ENCODE results near the gene MDC1.
"Not testable (repeated sequence)": the region's sequence is repeated elsewhere in the genome, so short reads cannot be mapped to it uniquely, and the experiment has no call there.

MDC1 gene

GRCh38 chr6:30723843-30724741 lies 7.0 kb upstream of the MDC1 start:
- DNase-seq: not testable (repeated sequence)

GRCh38 chr6:30723159-30723842 lies 6.2 kb upstream of the MDC1 start:
- DNase-seq: not testable (repeated sequence)

DNA sequence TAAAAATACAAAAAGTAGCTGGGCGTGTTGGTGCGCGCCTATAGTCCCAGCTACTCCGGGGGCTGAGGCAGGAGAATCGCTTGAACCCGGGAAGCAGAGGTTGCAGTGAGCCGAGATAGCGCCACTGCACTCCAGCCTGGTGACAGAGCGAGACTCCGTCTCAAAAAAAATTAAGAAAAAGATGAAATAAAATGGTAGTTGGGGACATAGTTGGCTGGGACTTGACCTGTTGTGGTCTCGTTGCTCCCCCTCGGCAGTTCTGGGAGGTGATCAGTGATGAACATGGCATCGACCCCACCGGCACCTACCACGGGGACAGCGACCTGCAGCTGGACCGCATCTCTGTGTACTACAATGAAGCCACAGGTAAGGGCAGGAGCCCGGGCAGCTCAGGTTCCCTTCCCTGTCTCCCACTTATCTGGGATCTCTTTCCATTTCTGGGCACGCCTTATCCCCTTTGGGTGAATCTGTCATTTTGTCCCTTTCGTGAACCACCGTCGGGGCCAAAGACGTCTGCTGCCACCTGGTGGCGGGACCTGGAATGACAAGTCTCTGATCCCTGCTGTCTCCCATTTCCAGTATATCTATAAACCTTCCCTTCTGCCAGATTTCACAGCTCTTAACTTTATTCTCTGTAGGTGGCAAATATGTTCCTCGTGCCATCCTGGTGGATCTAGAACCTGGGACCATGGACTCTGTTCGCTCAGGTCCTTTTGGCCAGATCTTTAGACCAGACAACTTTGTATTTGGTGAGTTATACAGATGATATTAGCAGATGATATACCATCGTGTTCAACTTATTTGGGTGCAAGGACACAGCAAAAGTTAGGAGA lies 5.4 kb upstream of the MDC1 start:
- peak; percentile 41 for DNase-seq

GRCh38 chr6:30722025-30722279 lies 4.9 kb upstream of the MDC1 start:
- not testable (repeated sequence) for DNase-seq

- peak; percentile 84 for DNase-seq
Observed at GRCh38 chr6:30721198-30722024, 4.3 kb upstream of the MDC1 start.

GRCh38 chr6:30720738-30721197 lies 3.7 kb upstream of the MDC1 start:
- peak; percentile 68 for DNase-seq

GRCh38 chr6:30719791-30720737 lies 3.0 kb upstream of the MDC1 start, which contains the start of gene TUBB:
Gene TUBB, plus strand, starts transcription at chr6:30720352. Its CDS starts 155 bp downstream, at chr6:30720507.
- peak; percentile 92 for DNase-seq

- no peak for DNase-seq
Observed at GRCh38 chr6:30719356-30719755, 2.3 kb upstream of the MDC1 start.

DNA sequence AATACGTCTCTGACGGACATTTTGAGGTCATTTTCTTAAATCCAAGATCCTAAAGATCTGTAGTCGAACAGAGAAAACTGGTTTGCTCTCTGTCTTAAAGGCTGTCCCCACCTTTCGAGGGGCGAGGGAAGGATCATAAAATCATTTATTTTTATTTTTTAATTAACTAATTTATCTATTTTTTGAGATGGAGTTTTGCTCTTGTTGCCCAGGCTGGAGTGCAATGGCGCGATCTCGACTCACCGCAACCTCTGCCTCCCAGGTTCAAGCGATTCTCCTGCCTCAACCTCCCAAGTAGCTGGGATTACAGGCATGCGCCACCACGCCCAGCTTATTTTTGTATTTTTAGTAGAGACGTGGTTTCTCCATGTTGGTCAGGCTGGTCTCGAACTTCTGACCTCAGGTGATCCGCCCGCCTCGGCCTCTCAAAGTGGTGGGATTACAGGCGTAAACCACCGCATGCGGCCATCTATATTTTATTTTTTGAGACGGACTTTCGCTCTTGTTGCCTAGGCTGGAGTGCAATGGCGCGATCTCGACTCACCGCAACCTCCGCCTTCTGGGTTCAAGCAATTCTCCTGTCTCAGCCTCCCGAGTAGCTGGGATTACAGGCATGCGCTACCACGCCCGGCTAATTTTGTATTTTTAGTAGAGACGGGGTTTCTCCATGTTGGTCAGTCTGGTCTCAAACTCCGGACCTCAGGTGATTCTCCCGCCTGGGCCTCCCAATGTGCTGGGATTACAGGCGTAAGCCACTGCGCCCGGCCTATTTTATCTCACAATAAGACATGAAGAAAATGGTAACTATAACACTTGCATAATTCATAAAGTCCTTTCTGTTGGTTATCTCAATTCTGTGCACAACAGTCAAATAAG lies 1.0 kb upstream of the MDC1 start:
- DNase-seq: not testable (repeated sequence)

- no peak for DNase-seq
Observed at GRCh38 chr6:30716879-30717128, 277 bp downstream of the MDC1 start.

DNA sequence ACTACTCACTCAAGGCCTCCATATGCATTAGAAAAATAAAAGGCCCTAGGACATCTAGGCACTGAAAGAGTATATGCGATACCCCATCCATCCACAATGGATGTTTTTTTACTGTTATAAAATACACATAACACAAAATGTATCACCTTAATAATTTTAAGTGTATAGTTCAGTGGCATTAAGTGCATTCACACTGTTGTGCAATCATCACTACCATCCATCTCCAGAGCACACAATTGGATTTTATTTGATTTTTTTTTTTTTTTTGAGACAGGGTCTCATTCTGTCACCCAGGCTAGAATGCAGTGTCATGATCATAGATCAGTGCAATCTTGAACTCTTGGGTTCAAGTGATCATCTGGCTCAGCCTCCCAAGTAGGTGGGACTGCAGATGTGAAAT lies 2.8 kb downstream of the MDC1 start:
- DNase-seq: no peak

DNA sequence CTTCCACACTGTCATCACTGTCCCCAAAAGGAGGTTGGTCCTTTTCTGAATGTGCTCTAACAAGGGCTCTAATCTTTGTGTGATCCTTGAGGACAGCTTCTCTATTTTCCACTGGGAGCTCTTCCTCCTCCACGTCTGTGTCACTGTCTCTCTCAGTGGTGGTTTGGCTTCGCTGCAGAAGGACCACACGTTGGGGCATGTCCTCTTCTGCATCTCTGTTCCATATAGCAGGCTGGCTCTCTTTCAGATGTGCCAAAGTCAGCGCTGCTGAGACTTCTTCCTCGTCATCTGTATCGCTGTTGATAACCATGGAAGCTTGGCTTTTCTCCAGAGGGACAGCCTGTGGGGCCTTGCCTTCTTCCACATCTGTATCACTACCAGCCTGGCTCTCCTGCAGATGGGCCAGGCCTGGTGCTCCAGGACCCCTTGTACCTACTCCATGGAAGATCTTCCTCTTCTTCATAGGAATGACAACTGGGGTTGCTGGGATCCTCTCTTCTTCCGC lies 4.6 kb downstream of the MDC1 start:
- no peak for DNase-seq

DNA sequence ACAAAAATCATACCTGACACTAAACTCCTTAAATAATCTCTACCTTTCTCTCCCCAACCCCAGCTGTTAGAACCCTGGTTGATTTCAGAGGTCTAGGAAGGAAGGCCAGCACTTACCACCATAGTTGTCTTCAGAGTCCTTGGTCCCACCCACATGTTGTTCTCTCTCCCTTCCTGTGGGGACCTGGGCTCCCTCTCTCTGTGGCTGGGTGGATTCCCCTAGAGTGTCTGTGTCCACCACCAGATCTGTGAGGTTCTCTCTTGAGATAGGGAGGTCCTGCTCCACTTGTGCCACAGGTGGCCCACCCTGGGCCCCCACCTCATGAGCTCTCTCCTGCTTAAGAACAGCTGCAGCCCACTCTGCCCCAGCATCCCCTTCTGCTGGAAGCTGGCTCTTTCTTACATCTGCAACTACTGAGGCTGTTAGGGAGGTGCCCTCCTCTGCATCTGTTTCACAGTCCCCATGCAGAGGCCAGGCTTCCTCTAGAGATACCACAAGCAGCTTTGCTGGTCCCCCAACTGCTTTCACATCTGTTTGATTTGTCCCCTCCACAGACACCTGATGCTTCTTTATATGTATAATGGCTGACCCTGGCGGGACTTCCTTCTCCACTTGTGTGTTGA lies 5.2 kb downstream of the MDC1 start:
- DNase-seq: no peak

DNA sequence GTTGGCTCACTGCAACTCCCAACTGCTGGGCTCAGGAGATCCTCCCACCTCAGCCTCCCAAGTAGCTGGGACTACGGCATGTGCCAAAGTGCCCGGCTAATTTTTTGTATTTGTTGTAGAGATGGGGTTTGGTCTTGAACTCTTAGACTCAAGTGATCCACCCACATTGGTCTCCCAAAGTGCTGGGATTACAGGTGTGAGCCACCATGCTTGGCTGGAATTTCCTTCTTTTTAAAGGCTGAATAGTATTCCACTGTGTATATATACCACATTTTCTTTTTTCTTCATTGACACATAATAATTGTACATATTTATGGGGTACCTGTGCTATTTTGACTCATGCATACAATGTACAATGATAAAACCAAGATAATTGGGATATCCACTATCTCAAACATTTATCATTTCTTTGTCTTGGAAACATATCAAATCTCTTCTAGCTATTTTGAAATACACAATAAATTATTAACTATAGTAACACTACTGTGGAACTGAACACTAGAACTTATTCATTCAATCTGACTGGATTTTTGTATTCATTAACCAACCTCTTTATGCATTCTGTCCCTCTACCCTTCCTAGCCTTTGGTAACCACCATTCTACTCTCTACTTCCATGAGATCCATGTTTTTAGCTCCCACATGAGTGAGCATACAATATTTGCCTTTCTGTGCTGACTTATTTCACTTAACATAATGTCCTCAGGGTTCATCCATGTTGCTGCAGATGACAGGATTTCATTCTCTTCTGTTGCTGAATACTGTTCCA lies 7.8 kb downstream of the MDC1 start:
- DNase-seq: no peak

GRCh38 chr6:30707281-30707850 lies 9.7 kb downstream of the MDC1 start:
- DNase-seq: peak; percentile 73

GRCh38 chr6:30705620-30706019 lies 11.5 kb downstream of the MDC1 start:
- DNase-seq: no peak

- no peak for DNase-seq
Observed at GRCh38 chr6:30703821-30704220, 13.3 kb downstream of the MDC1 start.

DNA sequence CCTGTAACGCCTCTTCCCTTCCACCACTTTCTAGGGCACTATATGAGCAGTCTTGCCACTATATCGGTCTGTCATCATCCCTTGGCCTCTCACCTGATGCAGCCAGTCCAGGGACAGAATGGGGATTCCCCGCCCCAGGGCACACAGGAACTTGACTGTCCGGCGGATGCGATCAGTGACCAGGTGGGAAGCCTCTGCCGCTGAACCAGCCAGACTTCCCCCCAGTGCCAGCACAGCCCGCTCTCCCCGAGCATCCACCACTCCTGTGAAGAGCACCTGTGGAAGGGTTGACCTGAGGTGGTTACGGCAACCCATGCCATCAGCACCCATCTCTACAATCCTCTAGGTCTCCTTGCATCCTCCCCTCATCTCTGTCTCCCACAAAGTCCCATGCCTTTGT lies 14.1 kb downstream of the MDC1 start:
- DNase-seq: no peak

GRCh38 chr6:30700340-30700739 lies 16.7 kb downstream of the MDC1 start:
- no peak for DNase-seq

All from NCI-H1092 (cell line).